ENCODE results near the gene C19orf33.

GRCh38 chr19:38307597-38307996, 3.5 kb downstream of the C19orf33 start:
- TF ChIP-seq POLR2AphosphoS5 (IDR thresholded peaks at IDR 0.05; ENCODE audit: low read depth, low read length) (no peak), SIN3A (IDR thresholded peaks at IDR 0.05; ENCODE audit: borderline replicate concordance, insufficient read depth, low read length) (no peak), TAF1 (IDR thresholded peaks at IDR 0.05; ENCODE audit: borderline replicate concordance, insufficient read depth, low read length) (no peak)
